GM18868 (cell line): ENCODE data around the gene FANCG.

ENCODE experiments used
- ATAC-seq: cut with Tn5 transposase; IDR thresholded peaks from one replicate; pipeline ENCODE4 v1.9.1; 2021; ENCODE audit warnings: mild to moderate bottlenecking, moderate library complexity; ENCODE audit not compliant: unreplicated experiment

Gene FANCG

DNA sequence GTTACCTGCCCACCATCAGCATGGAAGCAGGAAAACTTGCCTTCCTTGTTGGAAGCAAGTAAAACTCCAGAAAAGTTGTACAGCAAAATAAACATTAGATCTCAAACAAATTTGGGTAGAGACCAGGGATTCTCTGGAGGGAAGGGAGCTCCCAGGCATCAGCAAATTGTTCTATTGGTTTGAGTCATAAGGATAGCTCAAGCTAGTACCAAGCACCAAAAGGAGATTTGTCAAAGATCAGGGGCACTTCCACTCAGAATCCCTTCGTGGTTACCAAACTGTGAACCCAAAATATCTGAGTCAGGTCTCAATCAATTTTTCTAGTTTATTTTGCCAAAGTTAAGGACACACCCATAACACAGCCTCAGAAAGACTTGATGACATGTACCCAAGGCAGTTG is 52.4 kb downstream of the FANCG start:
- ATAC-seq: no peak

DNA sequence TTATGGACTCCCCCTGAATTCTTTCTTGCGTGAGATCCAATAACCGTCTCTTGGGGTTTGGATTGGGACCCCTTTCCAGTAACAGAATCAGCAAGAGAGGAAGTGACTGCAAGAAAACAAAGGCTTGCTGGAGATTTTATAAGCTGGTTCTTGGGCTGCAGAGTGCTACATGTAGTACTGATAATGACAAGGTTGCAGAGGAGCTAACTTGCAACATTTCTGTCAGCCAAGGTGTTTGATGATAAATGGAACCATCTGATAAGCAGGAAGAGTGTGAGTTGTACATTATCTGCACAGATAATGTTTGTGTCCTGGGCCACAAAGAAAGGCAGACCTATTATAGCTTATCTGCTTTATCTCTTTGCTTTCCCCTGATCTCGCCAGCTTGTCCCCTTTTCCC is 53.1 kb downstream of the FANCG start:
- no peak for ATAC-seq
